MM.1S (cell line): ENCODE data around the gene PGGT1B.

ENCODE experiments used
- CTCF ChIP-seq: fragments of 300-600 bp; sonication (generic); IDR thresholded peaks from 2 replicates; pipeline ENCODE4 v1.5.1; 2016; ENCODE audit warnings: antibody characterized with exemption, low read length, mixed read lengths
- EZH2 ChIP-seq: fragments of 300-600 bp; sonication (generic); optimal IDR thresholded peaks from 2 replicates; pipeline ENCODE3; 2017; ENCODE audit warnings: low read depth, mild to moderate bottlenecking, antibody characterized with exemption, low read length, mixed read lengths
- EZH2phosphoT487 ChIP-seq: fragments of 300-600 bp; sonication (generic); IDR thresholded peaks from 2 replicates; pipeline ENCODE4 v1.6.1; 2018; ENCODE audit warnings: antibody characterized with exemption, low read length

GRCh38 chr5:115190388-115190787 lies 72.3 kb downstream of the PGGT1B start:
- no peak for TF ChIP-seq CTCF
- no peak for TF ChIP-seq EZH2phosphoT487
- no peak for TF ChIP-seq EZH2
